Measurements from ENCODE around the gene FAF1. TPM values are rescaled to one million over a fixed set of nuclear protein-coding genes. Genes with fewer than 3 reads are reported as not detected.

The FAF1 gene
- total RNA-seq, 1 experiment from 2014 or later = 112 TPM

DNA sequence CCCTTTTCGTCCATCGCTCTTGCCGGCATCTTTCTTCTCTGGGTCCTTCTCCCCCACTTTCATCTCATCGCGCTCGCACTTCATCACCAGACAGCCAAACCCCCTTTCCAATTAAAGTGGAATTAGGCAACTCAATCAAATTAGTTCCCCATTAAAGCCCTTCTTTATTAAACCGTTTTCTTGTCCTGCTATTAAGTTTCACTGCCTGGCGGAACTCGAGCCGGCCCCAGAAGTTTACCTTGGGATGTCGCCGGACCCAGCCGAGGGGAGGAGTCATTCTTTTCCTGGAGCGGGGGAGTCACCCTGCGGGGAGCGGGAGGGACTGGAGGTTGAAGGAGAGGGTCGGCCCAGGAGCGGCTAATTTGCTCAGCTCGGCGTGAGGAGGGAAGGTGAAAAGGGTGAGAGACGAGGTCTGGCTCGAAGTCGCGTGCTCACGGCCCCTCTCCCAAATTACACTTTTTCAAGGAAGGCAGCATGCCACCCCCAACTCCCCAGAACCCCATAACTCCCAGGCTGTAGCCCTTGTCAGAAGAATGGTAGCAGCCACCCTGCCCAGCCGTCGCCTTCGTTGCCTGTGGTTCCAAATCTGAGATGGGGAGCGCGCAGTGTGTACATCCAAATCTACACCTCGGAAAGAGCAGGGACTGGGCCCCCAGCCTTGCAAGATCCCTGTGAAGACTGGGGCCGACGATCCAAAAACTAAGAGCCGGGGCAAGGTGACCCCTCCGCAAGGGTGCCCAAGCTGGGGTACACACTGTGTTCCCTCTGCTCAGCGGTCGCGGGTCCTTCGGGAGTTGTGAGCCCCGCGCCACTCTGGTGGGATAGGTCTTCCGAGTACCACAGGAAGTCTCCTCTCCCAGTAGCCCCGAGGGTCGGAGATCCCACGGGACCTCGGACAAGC is 543.3 kb downstream of the FAF1 start:
- Histone ChIP-seq H3K4me3 (ENCODE audit: low read length) (no peak overlapping the region), H2AFZ (ENCODE audit: low read length) (no peak overlapping the region), H3K9me3 (ENCODE audit: low read length) (no peaks in the 10 kb centered on the region; the same call in 1 of the 2 replicates), H3K27ac (ENCODE audit: low read length) (no peak overlapping the region), H3K9me2 (replicated peaks; ENCODE audit: insufficient read depth, low read length) (no peaks in the 10 kb centered on the region), H3K36me3 (ENCODE audit: insufficient read depth, low read length) (no peaks in the 10 kb centered on the region), H3K79me2 (ENCODE audit: low read length) (no peaks in the 10 kb centered on the region), H4K20me1 (ENCODE audit: insufficient read depth, low read depth, low read length) (no peaks in the 10 kb centered on the region), H3K27me3 (ENCODE audit: low read length) (no peaks in the 10 kb centered on the region), H3K9ac (ENCODE audit: low read length) (no peak overlapping the region), H3K4me1 (ENCODE audit: low read length) (no peaks in the 10 kb centered on the region), H3K4me2 (ENCODE audit: low read depth, low read length, poor library complexity, severe bottlenecking) (no peak overlapping the region)
- DNase-seq = no peak

DNA sequence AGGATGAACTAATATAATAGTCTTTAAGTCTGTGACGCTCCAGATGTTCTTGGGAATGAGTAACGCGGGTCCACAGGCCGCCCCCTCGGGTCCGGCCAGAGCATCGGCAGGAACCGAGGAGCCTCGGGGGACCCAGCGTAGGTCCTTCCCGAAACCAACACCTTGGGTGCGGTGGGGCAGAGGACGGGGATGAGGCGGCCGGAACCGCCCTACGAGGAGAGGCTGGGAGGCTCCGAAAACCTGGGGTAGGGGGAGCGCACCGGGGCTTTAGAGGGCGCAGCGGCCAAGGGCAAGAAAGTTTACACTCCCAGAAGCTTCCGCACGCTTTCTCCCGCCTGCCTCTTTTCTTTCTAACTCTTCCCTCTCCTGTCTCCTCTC is 543.9 kb downstream of the FAF1 start:
- H4K20me1 ChIP-seq (ENCODE audit: insufficient read depth, low read depth, low read length) = no peaks in the 10 kb centered on the region
- no peak overlapping the region for H3K4me3 ChIP-seq (ENCODE audit: low read length)
- no peaks in the 10 kb centered on the region; the same call in 1 of the 2 replicates for H3K9me3 ChIP-seq (ENCODE audit: low read length)
- no peaks in the 10 kb centered on the region for H3K27me3 ChIP-seq (ENCODE audit: low read length)
- DNase-seq = no peak
- no peaks in the 10 kb centered on the region for H3K4me1 ChIP-seq (ENCODE audit: low read length)
- no peak overlapping the region for H3K4me2 ChIP-seq (ENCODE audit: low read depth, low read length, poor library complexity, severe bottlenecking)
- H2AFZ ChIP-seq (ENCODE audit: low read length) = no peak overlapping the region
- no peak overlapping the region for H3K27ac ChIP-seq (ENCODE audit: low read length)
- no peaks in the 10 kb centered on the region for H3K36me3 ChIP-seq (ENCODE audit: insufficient read depth, low read length)
- no peaks in the 10 kb centered on the region for H3K9me2 ChIP-seq (replicated peaks; ENCODE audit: insufficient read depth, low read length)
- no peaks in the 10 kb centered on the region for H3K79me2 ChIP-seq (ENCODE audit: low read length)
- H3K9ac ChIP-seq (ENCODE audit: low read length) = no peak overlapping the region

- H3K27me3 ChIP-seq (ENCODE audit: low read length) = no peaks in the 10 kb centered on the region
Measured at GRCh38 chr1:50415235-50416149, 544.6 kb downstream of the FAF1 start.

GRCh38 chr1:50414853-50415234 is 545.2 kb downstream of the FAF1 start:
- no peak overlapping the region for H3K27ac ChIP-seq (ENCODE audit: low read length)
- H3K36me3 ChIP-seq (ENCODE audit: insufficient read depth, low read length) = no peaks in the 10 kb centered on the region
- no peak overlapping the region for H3K4me2 ChIP-seq (ENCODE audit: low read depth, low read length, poor library complexity, severe bottlenecking)
- no peaks in the 10 kb centered on the region; the same call in 1 of the 2 replicates for H3K9me3 ChIP-seq (ENCODE audit: low read length)
- no peaks in the 10 kb centered on the region for H3K9me2 ChIP-seq (replicated peaks; ENCODE audit: insufficient read depth, low read length)
- H4K20me1 ChIP-seq (ENCODE audit: insufficient read depth, low read depth, low read length) = no peaks in the 10 kb centered on the region
- H3K27me3 ChIP-seq (ENCODE audit: low read length) = no peaks in the 10 kb centered on the region
- no peak overlapping the region for H2AFZ ChIP-seq (ENCODE audit: low read length)
- no peaks in the 10 kb centered on the region for H3K4me1 ChIP-seq (ENCODE audit: low read length)
- no peak for DNase-seq
- H3K79me2 ChIP-seq (ENCODE audit: low read length) = no peaks in the 10 kb centered on the region
- H3K4me3 ChIP-seq (ENCODE audit: low read length) = no peak overlapping the region
- no peak overlapping the region for H3K9ac ChIP-seq (ENCODE audit: low read length)

More at GRCh38 chr1:50415235-50416149, 544.6 kb downstream of the FAF1 start:
- Histone ChIP-seq H3K36me3 (ENCODE audit: insufficient read depth, low read length) (no peaks in the 10 kb centered on the region), H3K27ac (ENCODE audit: low read length) (no peak overlapping the region), H3K4me2 (ENCODE audit: low read depth, low read length, poor library complexity, severe bottlenecking) (no peak overlapping the region), H4K20me1 (ENCODE audit: insufficient read depth, low read depth, low read length) (no peaks in the 10 kb centered on the region), H3K9me3 (ENCODE audit: low read length) (no peaks in the 10 kb centered on the region; the same call in 1 of the 2 replicates), H3K9ac (ENCODE audit: low read length) (no peak overlapping the region), H3K4me1 (ENCODE audit: low read length) (no peaks in the 10 kb centered on the region), H2AFZ (ENCODE audit: low read length) (no peak overlapping the region), H3K9me2 (replicated peaks; ENCODE audit: insufficient read depth, low read length) (no peaks in the 10 kb centered on the region), H3K79me2 (ENCODE audit: low read length) (no peaks in the 10 kb centered on the region), H3K4me3 (ENCODE audit: low read length) (no peak overlapping the region)
- no peak for DNase-seq

GRCh38 chr1:50412813-50413476 is 547.1 kb downstream of the FAF1 start:
- Histone ChIP-seq H3K9me2 (replicated peaks; ENCODE audit: insufficient read depth, low read length) (no peaks in the 10 kb centered on the region), H3K27ac (ENCODE audit: low read length) (no peak overlapping the region), H3K36me3 (ENCODE audit: insufficient read depth, low read length) (no peaks in the 10 kb centered on the region), H3K4me2 (ENCODE audit: low read depth, low read length, poor library complexity, severe bottlenecking) (no peak overlapping the region), H4K20me1 (ENCODE audit: insufficient read depth, low read depth, low read length) (no peaks in the 10 kb centered on the region), H3K9me3 (ENCODE audit: low read length) (no peaks in the 10 kb centered on the region), H2AFZ (ENCODE audit: low read length) (no peak overlapping the region), H3K4me3 (ENCODE audit: low read length) (no peak overlapping the region), H3K79me2 (ENCODE audit: low read length) (no peaks in the 10 kb centered on the region), H3K4me1 (ENCODE audit: low read length) (no peaks in the 10 kb centered on the region), H3K27me3 (ENCODE audit: low read length) (no peaks in the 10 kb centered on the region), H3K9ac (ENCODE audit: low read length) (no peak overlapping the region)
- no peak for DNase-seq

DNA sequence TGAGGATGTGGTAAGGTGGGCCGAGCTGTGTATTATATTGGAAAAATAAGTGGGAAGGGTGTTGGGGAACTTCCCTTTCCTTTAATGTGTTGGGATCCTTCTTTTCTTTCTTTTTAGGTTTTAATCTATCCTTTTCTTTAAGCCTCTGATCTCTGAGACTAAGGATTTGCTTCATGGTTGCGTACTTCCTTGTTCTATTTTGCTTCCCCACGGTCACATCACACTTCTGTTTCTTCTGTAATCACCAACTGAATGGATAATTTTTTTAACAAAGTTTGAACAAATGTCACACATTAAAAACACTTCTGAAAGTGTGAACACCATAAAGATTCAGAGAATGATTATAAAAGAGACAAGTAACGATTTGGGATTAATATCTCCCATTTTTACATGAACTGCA is 554.3 kb downstream of the FAF1 start:
- Histone ChIP-seq H3K27me3 (ENCODE audit: low read length) (no peaks in the 10 kb centered on the region), H3K4me1 (ENCODE audit: low read length) (no peaks in the 10 kb centered on the region), H3K9me2 (replicated peaks; ENCODE audit: insufficient read depth, low read length) (no peaks in the 10 kb centered on the region), H2AFZ (ENCODE audit: low read length) (no peak overlapping the region), H4K20me1 (ENCODE audit: insufficient read depth, low read depth, low read length) (no peaks in the 10 kb centered on the region), H3K9me3 (ENCODE audit: low read length) (no peaks in the 10 kb centered on the region), H3K79me2 (ENCODE audit: low read length) (no peaks in the 10 kb centered on the region), H3K4me2 (ENCODE audit: low read depth, low read length, poor library complexity, severe bottlenecking) (no peak overlapping the region), H3K27ac (ENCODE audit: low read length) (no peak overlapping the region), H3K9ac (ENCODE audit: low read length) (no peak overlapping the region), H3K4me3 (ENCODE audit: low read length) (no peak overlapping the region), H3K36me3 (ENCODE audit: insufficient read depth, low read length) (no peaks in the 10 kb centered on the region)
- DNase-seq = no peak

- H3K36me3 ChIP-seq (ENCODE audit: insufficient read depth, low read length) = no peaks in the 10 kb centered on the region
- H3K79me2 ChIP-seq (ENCODE audit: low read length) = no peaks in the 10 kb centered on the region
- no peak overlapping the region for H3K4me2 ChIP-seq (ENCODE audit: low read depth, low read length, poor library complexity, severe bottlenecking)
- no peaks in the 10 kb centered on the region for H3K27me3 ChIP-seq (ENCODE audit: low read length)
- H3K4me1 ChIP-seq (ENCODE audit: low read length) = no peaks in the 10 kb centered on the region
- no peaks in the 10 kb centered on the region for H3K9me3 ChIP-seq (ENCODE audit: low read length)
- no peak overlapping the region for H3K27ac ChIP-seq (ENCODE audit: low read length)
- H4K20me1 ChIP-seq (ENCODE audit: insufficient read depth, low read depth, low read length) = no peaks in the 10 kb centered on the region
- H3K4me3 ChIP-seq (ENCODE audit: low read length) = no peak overlapping the region
- H3K9me2 ChIP-seq (replicated peaks; ENCODE audit: insufficient read depth, low read length) = no peaks in the 10 kb centered on the region
- no peak for DNase-seq
- no peak overlapping the region for H3K9ac ChIP-seq (ENCODE audit: low read length)
- no peak overlapping the region for H2AFZ ChIP-seq (ENCODE audit: low read length)
Measured at GRCh38 chr1:50393522-50394120, 566.4 kb downstream of the FAF1 start.

Measured in Karpas-422 (cell line).